Stimulated activated CD4-positive, alpha-beta T cell treated with anti-CD3 and anti-CD28 coated beads, Interleukin-2, amount 100 ng/mL, for 4 hours (primary cell): ENCODE measurements around the gene ST8SIA6.
"Not testable (repeated sequence)": the region's sequence is repeated elsewhere in the genome, so short reads cannot be mapped to it uniquely, and the experiment has no call there.

Experiments used
- DNase-seq: peaks from one replicate; pipeline ENCODE4 v3.0.0-alpha.2; 2020; ENCODE audit warnings: low read depth

ST8SIA6 gene

DNA sequence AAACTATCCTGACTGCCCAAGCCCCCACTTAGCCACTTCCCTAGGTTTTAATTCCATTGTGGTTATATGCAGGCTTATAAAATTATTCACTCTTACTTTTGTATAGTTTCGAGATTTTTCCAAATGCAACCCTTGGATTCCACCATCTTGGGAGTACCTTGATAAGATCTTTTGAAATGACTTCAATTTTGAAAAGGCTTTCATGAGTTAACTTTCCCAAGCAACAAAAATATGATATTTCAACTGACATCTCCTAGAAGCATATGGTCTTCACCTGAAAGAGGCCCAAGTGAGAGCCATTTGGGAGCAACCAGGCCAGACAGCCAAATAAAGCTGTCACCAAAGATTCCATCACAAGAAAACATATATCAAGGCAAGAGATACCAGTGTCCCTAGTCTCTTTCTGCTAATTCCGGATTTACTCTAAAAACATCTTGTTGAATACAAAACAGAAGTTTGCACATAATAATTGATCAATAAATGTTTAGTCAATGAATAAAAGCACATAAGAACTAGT lies 1.7 kb upstream of the ST8SIA6 start:
- DNase-seq = no peak

- DNase-seq = no peak
Observed at GRCh38 chr10:17455015-17455520, 673 bp upstream of the ST8SIA6 start.

GRCh38 chr10:17453373-17454091 lies 863 bp downstream of the ST8SIA6 start:
- no peak for DNase-seq

DNA sequence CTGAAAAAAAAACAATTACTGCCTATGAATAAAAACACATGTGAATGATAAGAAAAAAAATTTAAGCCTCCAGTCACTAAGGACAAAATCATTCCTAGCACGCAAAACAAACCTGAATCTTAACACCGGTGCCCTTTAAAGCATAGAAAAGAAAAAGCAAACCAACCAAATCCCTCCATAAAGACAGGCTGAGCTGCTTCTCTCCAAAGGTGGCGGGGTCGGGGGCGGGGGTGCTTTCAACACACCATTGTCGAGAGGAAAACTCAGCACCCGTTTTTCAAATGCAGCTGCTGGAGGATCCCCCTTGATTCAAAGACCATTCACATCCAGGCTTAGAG lies 1.4 kb downstream of the ST8SIA6 start:
- DNase-seq = no peak

GRCh38 chr10:17452060-17452841 lies 2.1 kb downstream of the ST8SIA6 start:
- DNase-seq = no peak

GRCh38 chr10:17450024-17450423 lies 4.4 kb downstream of the ST8SIA6 start:
- DNase-seq = no peak

GRCh38 chr10:17445400-17445998 lies 8.9 kb downstream of the ST8SIA6 start:
- no peak for DNase-seq

DNA sequence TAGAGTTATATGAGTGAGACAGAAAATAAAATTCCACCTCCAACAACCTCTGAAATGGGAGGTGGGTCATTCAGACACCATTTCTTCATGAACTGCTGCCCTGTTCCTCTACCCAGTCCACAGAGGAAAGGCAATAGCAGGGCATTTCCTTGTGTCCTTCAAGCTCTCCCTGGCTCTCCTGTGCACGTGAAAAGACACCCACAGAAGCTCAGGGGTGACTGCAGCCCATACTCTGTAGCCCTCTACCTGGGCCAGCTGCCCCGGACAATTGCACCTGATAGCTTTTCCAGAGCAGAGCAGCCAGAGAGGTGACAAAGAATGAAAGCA lies 10.0 kb downstream of the ST8SIA6 start:
- DNase-seq = no peak

GRCh38 chr10:17443707-17444387 lies 10.5 kb downstream of the ST8SIA6 start:
- DNase-seq = no peak

- DNase-seq = no peak
Observed at GRCh38 chr10:17438583-17438982, 15.8 kb downstream of the ST8SIA6 start.

- DNase-seq = not testable (repeated sequence)
Observed at GRCh38 chr10:17436578-17436977, 17.8 kb downstream of the ST8SIA6 start.

DNA sequence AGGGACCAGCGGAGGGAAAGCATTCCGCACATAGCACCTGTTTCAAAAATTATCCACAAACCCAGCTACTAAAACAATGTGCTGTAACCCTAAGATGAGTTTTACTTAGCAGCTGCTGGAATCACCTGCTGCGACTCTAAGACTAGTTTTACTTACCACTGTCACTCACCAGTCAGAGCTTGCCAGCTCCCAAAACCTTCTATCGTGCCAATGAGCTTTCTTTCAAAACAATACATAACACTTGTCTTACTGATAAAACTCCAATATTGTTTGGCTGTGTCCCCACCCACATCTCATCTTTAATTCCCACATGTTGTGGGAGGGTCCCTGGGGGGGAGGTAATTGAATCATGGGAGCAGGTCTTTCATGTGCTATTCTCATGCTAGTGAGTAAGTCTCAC lies 18.4 kb downstream of the ST8SIA6 start:
- DNase-seq = no peak

GRCh38 chr10:17435187-17435586 lies 19.2 kb downstream of the ST8SIA6 start:
- DNase-seq = no peak

- DNase-seq = no peak
Observed at GRCh38 chr10:17432723-17433122, 21.7 kb downstream of the ST8SIA6 start.

DNA sequence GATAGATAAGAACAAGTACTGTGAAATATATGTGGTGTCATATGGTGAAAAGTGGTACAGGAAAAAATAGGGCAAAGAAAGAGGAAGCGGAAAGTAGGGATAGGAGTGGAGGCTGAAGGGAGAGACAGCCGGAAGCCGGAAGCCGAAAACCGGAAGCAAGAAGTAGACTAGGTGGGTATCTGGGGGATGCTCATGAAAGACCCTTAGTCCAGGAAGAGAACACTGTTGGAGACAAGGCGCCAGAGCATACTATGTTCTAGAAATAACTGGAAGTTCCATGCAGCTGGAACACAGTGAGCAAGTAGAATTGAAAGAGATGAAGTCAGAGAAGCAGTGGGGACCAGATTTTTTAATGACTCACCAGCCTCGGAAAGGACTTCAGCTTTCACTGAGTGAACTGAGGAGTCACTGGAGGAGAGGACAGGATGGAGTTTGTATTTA lies 22.5 kb downstream of the ST8SIA6 start:
- no peak for DNase-seq

DNA sequence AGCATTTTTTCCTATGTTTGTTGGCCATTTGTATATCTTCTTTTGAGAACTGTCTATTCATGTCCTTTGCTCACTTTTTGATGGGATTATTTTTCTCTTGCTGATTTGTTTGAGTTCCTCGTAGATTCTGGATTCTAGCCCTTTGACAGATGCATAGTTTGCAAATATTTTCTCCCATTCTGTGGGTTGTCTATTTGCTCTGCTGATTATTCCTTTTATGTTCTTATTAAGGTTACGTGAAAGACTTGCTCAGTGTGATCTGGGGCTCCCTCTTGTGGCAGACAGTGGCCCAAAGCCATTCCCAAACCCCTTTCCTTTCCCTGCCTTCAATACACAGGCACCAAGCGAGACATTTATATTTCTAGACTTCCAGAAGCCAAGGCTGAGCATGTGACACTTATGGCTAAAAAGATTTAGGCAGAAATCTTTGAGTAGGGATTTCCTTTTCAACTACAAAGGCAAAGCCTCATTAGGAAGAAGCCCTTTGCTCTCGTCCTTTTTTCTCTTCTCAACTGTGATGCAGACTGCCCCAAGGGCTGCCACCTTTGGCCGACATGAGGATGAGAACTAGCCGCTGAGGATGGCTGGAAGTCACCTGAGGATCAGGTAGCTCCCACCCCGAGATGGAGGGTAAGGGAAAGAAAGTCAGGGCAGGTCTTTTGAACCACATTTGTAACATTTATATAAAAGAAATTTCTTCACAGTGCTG lies 23.6 kb downstream of the ST8SIA6 start:
- DNase-seq = peak; percentile 59

DNA sequence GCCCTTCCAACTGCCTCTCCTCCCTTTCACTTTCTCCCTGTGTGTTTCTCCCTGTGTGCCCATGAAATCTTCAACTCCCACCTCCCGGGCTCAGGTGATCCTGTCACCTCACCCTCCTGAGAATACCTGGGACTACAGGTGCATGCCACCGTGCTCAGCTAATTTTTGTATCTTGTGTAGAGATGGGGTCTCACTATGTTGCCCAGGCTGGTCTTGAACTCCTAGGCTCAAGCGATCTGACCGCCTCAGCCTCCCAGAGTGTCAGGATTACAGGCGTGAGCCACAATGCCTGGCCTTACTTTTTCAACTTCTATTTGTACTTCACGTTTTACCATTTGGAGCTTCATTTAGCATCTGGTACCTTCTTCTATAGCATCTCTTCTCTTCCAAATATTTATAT lies 24.9 kb downstream of the ST8SIA6 start:
- DNase-seq = no peak

- DNase-seq = peak; percentile 57
Observed at GRCh38 chr10:17428351-17429097, 25.9 kb downstream of the ST8SIA6 start.

GRCh38 chr10:17427666-17428350 lies 26.6 kb downstream of the ST8SIA6 start:
- no peak for DNase-seq

- no peak for DNase-seq
Observed at GRCh38 chr10:17427201-17427600, 27.2 kb downstream of the ST8SIA6 start.
